Dermis microvascular lymphatic vessel endothelial cell (primary cell): ENCODE data around the gene CEND1. TPM values are rescaled to one million over a fixed set of nuclear protein-coding genes. Genes with fewer than 3 reads are reported as not detected.

ENCODE experiments used
- DNase-seq, 2 donors: peaks; one replicate each; pipeline versions ENCODE4 v3.0.0 to v3.0.0-alpha.2; 2010; ENCODE audit warnings: low read depth in 2 of 2
- total RNA-seq: library from RNA; depleted of rRNA; stranded (reverse); fragments of >200 nt; gene quantifications from 2 replicates; pipeline ENCODE4 v1.2.1, GENCODE V29; 2014

Gene CEND1
- total RNA-seq, 1 donor from 2014 or later, result 0.13 TPM

GRCh38 chr11:812390-812789 is 22.5 kb upstream of the CEND1 start:
- no peak for DNase-seq

- DNase-seq, result peak in 1 of 2 donors; percentile 47
Observed at GRCh38 chr11:811446-812245, 21.8 kb upstream of the CEND1 start.

GRCh38 chr11:810040-810567 is 20.2 kb upstream of the CEND1 start:
- peak in 1 of 2 donors; percentile 34 for DNase-seq

GRCh38 chr11:809287-810039 is 19.6 kb upstream of the CEND1 start, which contains the start of gene RPLP2:
RPLP2 (plus strand) TSS chr11:809967; CDS start chr11:810235, 268 bp downstream.
- peak; percentile 93 to 97 for DNase-seq

- no peak for DNase-seq
Observed at GRCh38 chr11:808427-809286, 18.8 kb upstream of the CEND1 start.

GRCh38 chr11:804599-804964 is 14.7 kb upstream of the CEND1 start:
- no peak for DNase-seq

- DNase-seq, result no peak
Observed at GRCh38 chr11:803770-804598, 14.1 kb upstream of the CEND1 start.

- no peak for DNase-seq
Observed at GRCh38 chr11:803467-803742, 13.5 kb upstream of the CEND1 start.

- no peak for DNase-seq
Observed at GRCh38 chr11:802693-803466, 13.0 kb upstream of the CEND1 start.

GRCh38 chr11:802018-802617 is 12.2 kb upstream of the CEND1 start:
- DNase-seq, result no peak

- DNase-seq, result no peak
Observed at GRCh38 chr11:801097-801780, 11.3 kb upstream of the CEND1 start.

GRCh38 chr11:800473-800872 is 10.6 kb upstream of the CEND1 start:
- no peak for DNase-seq

- no peak for DNase-seq
Observed at GRCh38 chr11:799641-800316, 9.9 kb upstream of the CEND1 start.

GRCh38 chr11:798093-798713 is 8.3 kb upstream of the CEND1 start, which contains the start of gene SLC25A22:
SLC25A22 (minus strand) TSS chr11:798281; CDS start chr11:795006, 3,275 bp downstream.
- peak in 1 of 2 donors; percentile 83 for DNase-seq

- peak in 1 of 2 donors; percentile 82 for DNase-seq
Observed at GRCh38 chr11:797296-798092, 7.6 kb upstream of the CEND1 start.

GRCh38 chr11:796565-797295 is 6.8 kb upstream of the CEND1 start:
- no peak for DNase-seq
